KG1 (cell line): ENCODE measurements around the gene RPTOR.
"Not testable (repeated sequence)": the region's sequence is repeated elsewhere in the genome, so short reads cannot be mapped to it uniquely, and the experiment has no call there.

Experiments
- DNase-seq: peaks from one replicate; lab custom pipeline; 2025; lab: John Stamatoyannopoulos, UW

The RPTOR gene

GRCh38 chr17:80782536-80783427 lies 238.1 kb downstream of the RPTOR start:
- DNase-seq, result no peak

GRCh38 chr17:80783486-80783885 lies 238.8 kb downstream of the RPTOR start:
- no peak for DNase-seq

GRCh38 chr17:80783971-80784370 lies 239.3 kb downstream of the RPTOR start:
- no peak for DNase-seq

GRCh38 chr17:80785477-80786178 lies 241.0 kb downstream of the RPTOR start:
- DNase-seq, result no peak

GRCh38 chr17:80786470-80786869 lies 241.8 kb downstream of the RPTOR start:
- DNase-seq, result no peak

- DNase-seq, result no peak
Observed at GRCh38 chr17:80786887-80787286, 242.2 kb downstream of the RPTOR start.

GRCh38 chr17:80787881-80788280 lies 243.2 kb downstream of the RPTOR start:
- no peak for DNase-seq

GRCh38 chr17:80789356-80789902 lies 244.8 kb downstream of the RPTOR start:
- DNase-seq, result no peak

GRCh38 chr17:80790021-80790765 lies 245.6 kb downstream of the RPTOR start:
- DNase-seq, result no peak

GRCh38 chr17:80790981-80791742 lies 246.5 kb downstream of the RPTOR start:
- no peak for DNase-seq

GRCh38 chr17:80791758-80792284 lies 247.2 kb downstream of the RPTOR start:
- DNase-seq, result no peak

- no peak for DNase-seq
Observed at GRCh38 chr17:80792373-80792781, 247.7 kb downstream of the RPTOR start.

GRCh38 chr17:80793421-80793820 lies 248.8 kb downstream of the RPTOR start:
- DNase-seq, result no peak

GRCh38 chr17:80793851-80794267 lies 249.2 kb downstream of the RPTOR start:
- no peak for DNase-seq

GRCh38 chr17:80794281-80795089 lies 249.8 kb downstream of the RPTOR start:
- no peak for DNase-seq

- DNase-seq, result no peak
Observed at GRCh38 chr17:80795090-80795580, 250.5 kb downstream of the RPTOR start.

GRCh38 chr17:80795754-80796153 lies 251.1 kb downstream of the RPTOR start:
- DNase-seq, result no peak

GRCh38 chr17:80796430-80796861 lies 251.8 kb downstream of the RPTOR start:
- no peak for DNase-seq

- DNase-seq, result not testable (repeated sequence)
Observed at GRCh38 chr17:80797222-80797621, 252.6 kb downstream of the RPTOR start.
